ENCODE results near the gene AKAP8. TPM values are rescaled to one million over a fixed set of nuclear protein-coding genes. Genes with fewer than 3 reads are reported as not detected.
"Not testable (repeated sequence)": the region's sequence is repeated elsewhere in the genome, so short reads cannot be mapped to it uniquely, and the experiment has no call there.

AKAP8 gene
- total RNA-seq, 2 experiments from 2014 or later: 31.5 to 37.2 TPM

- no peaks in the 10 kb centered on the region for H3K27me3 Mint-ChIP-seq
- CTCF ChIA-PET: interaction anchor here (1.4 kb wide), 1 partner anchor 153 kb away, joined by 4 read pairs; no protein-coding TSS in a partner anchor
- H3K4me1 Mint-ChIP-seq (ENCODE audit: low read depth): peaks cover 23% of the 10 kb centered on the region
- no peak for DNase-seq
- POLR2A ChIA-PET: no interaction called here
- H3K27ac Mint-ChIP-seq: no peak overlapping the region
- no peaks in the 10 kb centered on the region for H3K9me3 Mint-ChIP-seq
- no peak overlapping the region for H3K4me3 Mint-ChIP-seq
- H3K36me3 Mint-ChIP-seq: peaks cover 14% of the 10 kb centered on the region
- intact Hi-C loops (cut with micrococcal nuclease): no loop called here
Measured at GRCh38 chr19:15402411-15403150, 23.0 kb upstream of the AKAP8 start.

- Mint-ChIP-seq H3K36me3 (peaks cover 24% of the 10 kb centered on the region), H3K4me3 (no peak overlapping the region), H3K4me1 (ENCODE audit: low read depth) (peaks cover 12% of the 10 kb centered on the region), H3K27ac (no peak overlapping the region), H3K27me3 (no peaks in the 10 kb centered on the region), H3K9me3 (no peaks in the 10 kb centered on the region)
- CTCF ChIA-PET: no interaction called here
- POLR2A ChIA-PET: no interaction called here
- intact Hi-C loops (cut with micrococcal nuclease): no loop called here
- no peak for DNase-seq
Measured at GRCh38 chr19:15401397-15401710, 21.8 kb upstream of the AKAP8 start.

GRCh38 chr19:15400521-15401396 is 21.2 kb upstream of the AKAP8 start:
- H3K27ac Mint-ChIP-seq: no peak overlapping the region
- ChIA-PET POLR2A (interaction anchor here (0.9 kb wide), 1 partner anchor 18 kb away, joined by 3 read pairs; the partner anchor contains the start of gene AKAP8L), CTCF (no interaction called here)
- peaks cover 29% of the 10 kb centered on the region for H3K36me3 Mint-ChIP-seq
- no peak overlapping the region for H3K4me3 Mint-ChIP-seq
- intact Hi-C loops (cut with micrococcal nuclease): no loop called here
- DNase-seq: no peak
- H3K4me1 Mint-ChIP-seq (ENCODE audit: low read depth): peaks cover 8% of the 10 kb centered on the region
- no peaks in the 10 kb centered on the region for H3K9me3 Mint-ChIP-seq
- no peaks in the 10 kb centered on the region for H3K27me3 Mint-ChIP-seq

- H3K27me3 Mint-ChIP-seq: no peaks in the 10 kb centered on the region
- H3K27ac Mint-ChIP-seq: no peak overlapping the region
- H3K9me3 Mint-ChIP-seq: no peaks in the 10 kb centered on the region
- no peak for DNase-seq
- POLR2A ChIA-PET: no interaction called here
- H3K4me1 Mint-ChIP-seq (ENCODE audit: low read depth): peaks cover 2% of the 10 kb centered on the region
- no peak overlapping the region for H3K4me3 Mint-ChIP-seq
- CTCF ChIA-PET: no interaction called here
- peaks cover 29% of the 10 kb centered on the region for H3K36me3 Mint-ChIP-seq
- intact Hi-C loops (cut with micrococcal nuclease): no loop called here
Measured at GRCh38 chr19:15399635-15400034, 20.0 kb upstream of the AKAP8 start.

GRCh38 chr19:15399234-15399515 is 19.6 kb upstream of the AKAP8 start:
- H3K36me3 Mint-ChIP-seq: peaks cover 29% of the 10 kb centered on the region
- DNase-seq: no peak
- H3K27ac Mint-ChIP-seq: no peak overlapping the region
- no peaks in the 10 kb centered on the region for H3K27me3 Mint-ChIP-seq
- POLR2A ChIA-PET: no interaction called here
- H3K9me3 Mint-ChIP-seq: no peaks in the 10 kb centered on the region
- intact Hi-C loops (cut with micrococcal nuclease): no loop called here
- no peak overlapping the region for H3K4me3 Mint-ChIP-seq
- no peaks in the 10 kb centered on the region for H3K4me1 Mint-ChIP-seq (ENCODE audit: low read depth)
- CTCF ChIA-PET: no interaction called here

GRCh38 chr19:15398501-15399233 is 19.1 kb upstream of the AKAP8 start:
- Mint-ChIP-seq H3K4me3 (no peak overlapping the region), H3K27ac (no peak overlapping the region), H3K4me1 (ENCODE audit: low read depth) (no peaks in the 10 kb centered on the region), H3K36me3 (peaks cover 30% of the 10 kb centered on the region), H3K27me3 (no peaks in the 10 kb centered on the region), H3K9me3 (no peaks in the 10 kb centered on the region)
- ChIA-PET CTCF (no interaction called here), POLR2A (no interaction called here)
- no peak for DNase-seq
- intact Hi-C loops (cut with micrococcal nuclease): no loop called here

- POLR2A ChIA-PET: no interaction called here
- Mint-ChIP-seq H3K9me3 (no peaks in the 10 kb centered on the region), H3K4me1 (ENCODE audit: low read depth) (no peaks in the 10 kb centered on the region), H3K27ac (no peak overlapping the region), H3K4me3 (no peak overlapping the region), H3K27me3 (no peaks in the 10 kb centered on the region), H3K36me3 (peaks cover 37% of the 10 kb centered on the region)
- intact Hi-C loops (cut with micrococcal nuclease): no loop called here
- DNase-seq: no peak
- CTCF ChIA-PET: no interaction called here
Measured at GRCh38 chr19:15397782-15398181, 18.2 kb upstream of the AKAP8 start.

- no peaks in the 10 kb centered on the region for H3K9me3 Mint-ChIP-seq
- DNase-seq: no peak
- no peak overlapping the region for H3K27ac Mint-ChIP-seq
- H3K27me3 Mint-ChIP-seq: no peaks in the 10 kb centered on the region
- intact Hi-C loops (cut with micrococcal nuclease): no loop called here
- CTCF ChIA-PET: no interaction called here
- no peak overlapping the region for H3K4me3 Mint-ChIP-seq
- no peaks in the 10 kb centered on the region for H3K4me1 Mint-ChIP-seq (ENCODE audit: low read depth)
- POLR2A ChIA-PET: no interaction called here
- H3K36me3 Mint-ChIP-seq: peaks cover 37% of the 10 kb centered on the region
Measured at GRCh38 chr19:15397236-15397635, 17.6 kb upstream of the AKAP8 start.

- CTCF ChIA-PET: no interaction called here
- Mint-ChIP-seq H3K36me3 (peaks cover 39% of the 10 kb centered on the region), H3K9me3 (no peaks in the 10 kb centered on the region), H3K4me1 (ENCODE audit: low read depth) (no peaks in the 10 kb centered on the region), H3K27ac (no peak overlapping the region), H3K27me3 (no peaks in the 10 kb centered on the region), H3K4me3 (no peak overlapping the region)
- DNase-seq: no peak
- intact Hi-C loops (cut with micrococcal nuclease): no loop called here
- POLR2A ChIA-PET: no interaction called here
Measured at GRCh38 chr19:15396436-15396835, 16.8 kb upstream of the AKAP8 start.

GRCh38 chr19:15395251-15395650 is 15.7 kb upstream of the AKAP8 start:
- POLR2A ChIA-PET; DNase-seq; H3K4me3 Mint-ChIP-seq; H3K27ac Mint-ChIP-seq; H3K9me3 Mint-ChIP-seq; H3K27me3 Mint-ChIP-seq; CTCF ChIA-PET; intact Hi-C loops (cut with micrococcal nuclease); H3K4me1 Mint-ChIP-seq (ENCODE audit: low read depth): not testable (repeated sequence)
- H3K36me3 Mint-ChIP-seq: peaks cover 40% of the 10 kb centered on the region

GRCh38 chr19:15394426-15394825 is 14.8 kb upstream of the AKAP8 start:
- ChIA-PET POLR2A (interaction anchor here (0.6 kb wide), 1 partner anchor 15 kb away, joined by 3 read pairs; no protein-coding TSS in a partner anchor), CTCF (interaction anchor here (0.7 kb wide), 3 partner anchors 142 to 163 kb away, joined by 3 to 4 read pairs (median 3); no protein-coding TSS in a partner anchor)
- Mint-ChIP-seq H3K27me3 (no peaks in the 10 kb centered on the region), H3K4me1 (ENCODE audit: low read depth) (peaks cover 3% of the 10 kb centered on the region), H3K27ac (no peak overlapping the region), H3K36me3 (peaks cover 39% of the 10 kb centered on the region), H3K4me3 (no peak overlapping the region), H3K9me3 (no peaks in the 10 kb centered on the region)
- no peak for DNase-seq
- intact Hi-C loops (cut with micrococcal nuclease): no loop called here

- peaks cover 38% of the 10 kb centered on the region for H3K36me3 Mint-ChIP-seq
- H3K4me1 Mint-ChIP-seq (ENCODE audit: low read depth): peaks cover 3% of the 10 kb centered on the region
- ChIA-PET POLR2A (interaction anchor here (0.6 kb wide), 1 partner anchor 16 kb away, joined by 3 read pairs; no protein-coding TSS in a partner anchor), CTCF (interaction anchor here (0.7 kb wide), 2 partner anchors 162 to 163 kb away, joined by 3 read pairs; no protein-coding TSS in a partner anchor)
- no peaks in the 10 kb centered on the region for H3K27me3 Mint-ChIP-seq
- H3K27ac Mint-ChIP-seq: no peak overlapping the region
- no peak overlapping the region for H3K4me3 Mint-ChIP-seq
- no peaks in the 10 kb centered on the region for H3K9me3 Mint-ChIP-seq
- DNase-seq: no peak
- intact Hi-C loops (cut with micrococcal nuclease): no loop called here
Measured at GRCh38 chr19:15393963-15394362, 14.4 kb upstream of the AKAP8 start.

All from activated CD4-positive, alpha-beta memory T cell treated with anti-CD3 and anti-CD28 coated beads for 36 hours (primary cell).